Smooth muscle cell (in vitro differentiated cells): ENCODE results near the gene SLC10A3. TPM values are rescaled to one million over a fixed set of nuclear protein-coding genes. Genes with fewer than 3 reads are reported as not detected.

Experiments
- DNase-seq: peaks from one replicate; lab custom pipeline; 2025; ENCODE audit not compliant: unreplicated experiment; lab: John Stamatoyannopoulos, UW
- H2AFZ ChIP-seq: fragments of 200-600 bp; sonication (generic); 2 replicates; pipeline ENCODE4 v1.6.0; 2016; ENCODE audit warnings: antibody characterized with exemption, low read depth, mild to moderate bottlenecking
- H3F3A ChIP-seq: fragments of 200-600 bp; sonication (generic); 2 replicates; pipeline ENCODE4 v1.6.0; 2017; ENCODE audit warnings: antibody characterized with exemption, low read depth
- H3K27ac ChIP-seq: fragments of 200-600 bp; sonication (generic); 2 replicates; pipeline ENCODE4 v1.5.1; 2016; ENCODE audit warnings: low read depth, mild to moderate bottlenecking
- H3K27me3 ChIP-seq: fragments of 200-600 bp; sonication (generic); 2 replicates; pipeline ENCODE4 v1.6.1; 2016; ENCODE audit warnings: low read depth, mild to moderate bottlenecking
- H3K36me3 ChIP-seq: fragments of 200-600 bp; sonication (generic); 2 replicates; pipeline ENCODE4 v1.5.1; 2016; ENCODE audit warnings: low read depth
- H3K4me1 ChIP-seq: fragments of 200-600 bp; sonication (generic); 2 replicates; pipeline ENCODE4 v1.5.1; 2016; ENCODE audit warnings: low read depth
- H3K4me2 ChIP-seq: fragments of 200-600 bp; sonication (generic); 2 replicates; pipeline ENCODE4 v1.6.0; 2016; ENCODE audit warnings: mild to moderate bottlenecking
- H3K4me3 ChIP-seq: fragments of 200-600 bp; sonication (generic); 2 replicates; pipeline ENCODE4 v1.5.1; 2016; ENCODE audit warnings: mild to moderate bottlenecking
- H3K79me2 ChIP-seq: fragments of 200-600 bp; sonication (generic); 2 replicates; pipeline ENCODE4 v1.6.0; 2016; ENCODE audit warnings: low read depth, mild to moderate bottlenecking
- H3K9ac ChIP-seq: fragments of 200-600 bp; sonication (generic); 2 replicates; pipeline ENCODE4 v1.6.0; 2016; ENCODE audit warnings: low read depth
- H3K9me3 ChIP-seq: fragments of 200-600 bp; sonication (generic); replicated peaks from 2 replicates; pipeline ENCODE4 v1.5.1; 2016; ENCODE audit warnings: low read depth
- H4K20me1 ChIP-seq: fragments of 200-600 bp; sonication (generic); 2 replicates; pipeline ENCODE4 v1.6.0; 2016; ENCODE audit warnings: low read depth
- WGBS: methylation state at CpG from one replicate; pipeline ENCODE4 v1.1.7; 2016; ENCODE audit warnings: low lambda C conversion rate; 5-methylcytosine and 5-hydroxymethylcytosine counted together
- polyA plus RNA-seq: library from polyadenylated mRNA; unstranded; fragments of >200 nt; fragmentation: Nextera tagmentation; extraction: Ambion mirVana; gene quantifications from 2 replicates; pipeline ENCODE4 v1.2.1, GENCODE V29; 2016
- total RNA-seq: library from RNA; depleted of rRNA; stranded (reverse); fragments of >200 nt; gene quantifications from 2 replicates; pipeline ENCODE4 v1.2.3, GENCODE V29; 2014
- TF ChIP-seq, protein P1 (sequence below): fragments of 200-600 bp; sonication (generic); IDR thresholded peaks from 2 replicates; pipeline ENCODE4 v1.5.1; 2017; ENCODE audit warnings: borderline replicate concordance, mild to moderate bottlenecking, antibody characterized with exemption; ENCODE audit not compliant: insufficient read depth, poor library complexity, severe bottlenecking

Gene SLC10A3
- total and polyA plus RNA-seq, 2 experiments from 2014 or later: 34.7 to 52.1 TPM

DNA sequence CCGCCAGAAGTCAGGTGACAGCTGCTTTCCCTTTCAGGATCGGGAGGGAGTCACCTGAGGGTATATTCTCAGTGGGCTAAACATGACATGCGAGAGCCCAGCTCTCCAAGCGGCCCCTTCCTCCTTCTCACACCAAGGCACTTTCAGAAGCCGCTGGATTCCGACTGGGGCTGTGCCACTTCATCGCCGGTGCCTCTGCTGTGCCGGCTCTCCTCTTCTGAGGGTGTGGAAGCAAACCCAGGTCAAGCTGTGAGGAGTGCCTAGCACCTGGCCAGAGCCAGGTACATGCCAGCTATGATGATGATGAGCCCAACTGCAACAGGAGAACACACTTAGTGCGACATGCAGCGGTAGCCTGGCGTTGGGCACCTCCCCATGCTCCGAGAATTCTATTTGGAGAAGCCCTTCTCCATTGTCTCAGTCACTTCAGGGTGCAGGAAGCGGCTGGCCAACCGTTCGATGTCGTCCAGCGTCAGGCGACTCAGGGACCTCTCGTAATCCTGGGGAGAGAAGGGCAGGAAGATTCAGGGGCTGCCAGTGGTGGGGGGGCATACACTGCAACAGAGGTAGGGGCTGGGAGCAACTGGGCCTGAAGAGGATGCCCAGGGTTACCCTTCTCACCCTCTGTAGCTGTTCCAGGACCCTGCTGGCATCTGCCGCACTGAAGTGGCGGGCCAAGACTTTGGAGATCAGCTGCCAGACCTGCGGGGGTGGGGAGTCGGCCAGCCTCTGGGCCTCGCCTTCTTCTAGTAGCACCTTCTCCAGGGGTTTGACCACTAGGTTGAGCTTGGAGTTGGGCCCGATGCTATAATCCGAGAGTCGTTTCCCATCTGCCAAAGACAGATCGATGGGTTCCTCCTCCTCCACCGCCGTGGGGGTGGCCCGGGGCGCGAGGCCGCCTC, 5.0 kb downstream of the SLC10A3 start:
- no peak for DNase-seq
- Histone ChIP-seq H3K36me3 (no peaks in the 10 kb centered on the region), H3K9ac (no peak overlapping the region), H2AFZ (no peak overlapping the region), H3K4me2 (peak overlapping the region; percentile 83), H3F3A (no peaks in the 10 kb centered on the region), H3K79me2 (peaks cover 12% of the 10 kb centered on the region), H3K4me1 (no peaks in the 10 kb centered on the region), H3K4me3 (peak overlapping the region; percentile 52), H3K27me3 (no peaks in the 10 kb centered on the region), H3K9me3 (no peaks in the 10 kb centered on the region), H3K27ac (peak overlapping the region; percentile 2), H4K20me1 (no peaks in the 10 kb centered on the region)
- 61% methylated on average over 34 of the region's 35 CpGs for WGBS
- TF ChIP-seq, protein P1, sequence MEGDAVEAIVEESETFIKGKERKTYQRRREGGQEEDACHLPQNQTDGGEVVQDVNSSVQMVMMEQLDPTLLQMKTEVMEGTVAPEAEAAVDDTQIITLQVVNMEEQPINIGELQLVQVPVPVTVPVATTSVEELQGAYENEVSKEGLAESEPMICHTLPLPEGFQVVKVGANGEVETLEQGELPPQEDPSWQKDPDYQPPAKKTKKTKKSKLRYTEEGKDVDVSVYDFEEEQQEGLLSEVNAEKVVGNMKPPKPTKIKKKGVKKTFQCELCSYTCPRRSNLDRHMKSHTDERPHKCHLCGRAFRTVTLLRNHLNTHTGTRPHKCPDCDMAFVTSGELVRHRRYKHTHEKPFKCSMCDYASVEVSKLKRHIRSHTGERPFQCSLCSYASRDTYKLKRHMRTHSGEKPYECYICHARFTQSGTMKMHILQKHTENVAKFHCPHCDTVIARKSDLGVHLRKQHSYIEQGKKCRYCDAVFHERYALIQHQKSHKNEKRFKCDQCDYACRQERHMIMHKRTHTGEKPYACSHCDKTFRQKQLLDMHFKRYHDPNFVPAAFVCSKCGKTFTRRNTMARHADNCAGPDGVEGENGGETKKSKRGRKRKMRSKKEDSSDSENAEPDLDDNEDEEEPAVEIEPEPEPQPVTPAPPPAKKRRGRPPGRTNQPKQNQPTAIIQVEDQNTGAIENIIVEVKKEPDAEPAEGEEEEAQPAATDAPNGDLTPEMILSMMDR: no peak

DNA sequence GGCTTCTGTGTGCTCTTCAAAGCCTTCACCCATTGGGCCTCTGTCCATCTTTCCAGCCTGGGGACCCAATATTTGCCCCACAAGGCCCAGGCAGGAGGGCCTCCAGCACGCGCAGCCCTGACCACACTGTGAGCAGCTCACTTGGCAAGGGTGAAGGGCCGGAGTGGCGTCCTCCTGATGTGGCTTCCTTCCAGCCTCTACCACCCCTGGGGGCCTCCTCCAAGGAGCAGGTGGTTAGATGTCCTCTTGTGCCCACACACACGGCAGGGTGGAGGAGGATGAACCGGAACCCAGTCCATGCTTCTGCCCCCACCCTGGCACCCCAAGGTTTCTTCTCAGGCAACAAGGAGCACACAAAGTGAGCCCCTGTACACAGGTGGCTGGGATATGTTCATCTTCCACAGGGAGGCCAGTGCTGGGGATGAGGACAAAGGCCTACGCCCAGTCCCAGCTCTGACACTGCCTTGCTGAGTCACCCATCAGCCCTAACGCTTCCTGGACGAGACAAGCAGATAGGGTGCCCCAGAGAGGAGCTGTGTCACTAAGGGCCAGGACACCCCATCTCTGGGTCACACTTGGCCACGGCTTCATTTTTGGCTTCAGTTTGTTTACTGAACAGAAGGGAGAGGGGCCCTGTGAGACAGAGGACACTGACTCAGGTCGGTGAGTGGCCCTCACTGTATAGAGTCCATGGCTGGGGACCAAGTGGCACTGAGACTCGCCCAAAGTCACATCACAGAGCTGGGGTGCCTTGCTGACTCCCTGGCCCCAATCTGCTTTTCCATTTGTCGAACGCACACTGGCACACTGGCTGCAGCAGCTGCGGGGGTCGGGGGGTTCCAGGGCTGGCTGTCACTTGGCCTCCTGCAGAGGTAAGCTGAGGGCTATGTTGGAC, 5.9 kb downstream of the SLC10A3 start:
- TF ChIP-seq, protein P1: no peak
- Histone ChIP-seq H3K4me1 (no peaks in the 10 kb centered on the region), H3K79me2 (peaks cover 12% of the 10 kb centered on the region), H3K27me3 (no peaks in the 10 kb centered on the region), H3K9ac (no peak overlapping the region), H3K9me3 (no peaks in the 10 kb centered on the region), H4K20me1 (no peaks in the 10 kb centered on the region), H3F3A (no peaks in the 10 kb centered on the region), H2AFZ (no peak overlapping the region), H3K27ac (peak overlapping the region; percentile 2), H3K4me2 (peak overlapping the region; percentile 83), H3K4me3 (no peak overlapping the region), H3K36me3 (no peaks in the 10 kb centered on the region)
- WGBS: 78% methylated on average over 16 of the region's 16 CpGs
- no peak for DNase-seq

DNA sequence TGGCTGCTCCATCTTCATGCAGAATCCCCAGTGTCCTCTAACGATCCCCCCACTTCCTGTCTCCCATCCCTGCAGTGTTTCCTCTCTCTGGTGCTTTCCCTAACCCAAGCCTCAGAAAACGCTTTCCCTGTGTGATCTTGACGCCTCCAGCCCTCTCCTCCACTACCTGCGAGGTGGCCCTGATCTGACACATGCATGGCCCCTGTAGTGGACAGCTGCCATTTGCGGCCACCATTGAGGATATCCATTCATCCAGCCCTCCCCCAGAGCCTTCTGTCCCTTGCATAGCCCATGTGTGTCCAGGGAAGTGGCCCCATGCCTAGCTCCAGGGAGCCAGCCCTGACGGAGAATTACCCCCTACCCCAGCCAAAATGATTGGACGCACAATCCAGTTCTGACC, 7.1 kb downstream of the SLC10A3 start:
- H3F3A ChIP-seq: no peaks in the 10 kb centered on the region
- no peaks in the 10 kb centered on the region for H3K4me1 ChIP-seq
- WGBS: 80% methylated on average over 7 of the region's 7 CpGs
- peaks cover 7% of the 10 kb centered on the region for H3K79me2 ChIP-seq
- no peak overlapping the region for H3K4me2 ChIP-seq
- H3K36me3 ChIP-seq: no peaks in the 10 kb centered on the region
- no peaks in the 10 kb centered on the region for H3K9me3 ChIP-seq
- no peaks in the 10 kb centered on the region for H4K20me1 ChIP-seq
- no peak overlapping the region for H3K4me3 ChIP-seq
- H3K9ac ChIP-seq: no peak overlapping the region
- H3K27ac ChIP-seq: no peak overlapping the region
- TF ChIP-seq, protein P1: no peak
- no peak overlapping the region for H2AFZ ChIP-seq
- no peaks in the 10 kb centered on the region for H3K27me3 ChIP-seq
- DNase-seq: no peak
